GM10248 (cell line): Measurements from ENCODE around the gene PKHD1.

Source experiments
- CTCF ChIA-PET: fragments of 300-600 bp; sonication (Branson Sonifier 250); formaldehyde crosslinking; extraction: SDS; loops from one replicate; lab custom pipeline; 2021; ENCODE audit warnings: antibody characterized with exemption; lab: Yijun Ruan, JAX
- POLR2A ChIA-PET: fragments of 350-650 bp; sonication (Branson Sonifier 250); formaldehyde crosslinking; extraction: SDS; loops from one replicate; lab custom pipeline; 2020; ENCODE audit warnings: antibody characterized with exemption; lab: Yijun Ruan, JAX
- DNase-seq: peaks from one replicate; pipeline ENCODE4 v3.0.0; 2012; ENCODE audit errors: extremely low spot score
- TF ChIP-seq, protein P1 (sequence below): IDR thresholded peaks from 2 replicates; pipeline ENCODE4 v1.5.1; 2012; ENCODE audit warnings: mild to moderate bottlenecking, low read depth; ENCODE audit errors: extremely low read depth, missing control alignments, control extremely low read depth

PKHD1 gene

DNA sequence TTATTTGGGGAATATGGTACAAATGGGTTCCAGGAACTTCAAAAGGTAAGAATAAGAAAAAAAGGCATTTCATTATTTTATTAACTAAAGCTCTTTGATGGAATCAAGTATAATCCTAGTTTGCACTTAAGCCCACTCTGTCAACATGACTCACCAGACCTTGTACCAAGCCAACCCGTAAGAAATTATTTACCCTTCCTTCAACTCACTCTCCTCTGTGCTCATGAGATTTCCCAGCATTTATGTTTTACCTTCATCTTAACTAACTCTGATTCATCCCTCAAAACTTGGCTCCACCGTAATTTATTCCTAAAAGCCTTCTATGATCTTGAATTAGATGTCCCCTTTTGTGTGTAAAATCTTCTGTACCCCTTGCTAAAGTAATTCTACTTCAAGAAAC, 308.7 kb downstream of the PKHD1 start:
- TF ChIP-seq, protein P1, sequence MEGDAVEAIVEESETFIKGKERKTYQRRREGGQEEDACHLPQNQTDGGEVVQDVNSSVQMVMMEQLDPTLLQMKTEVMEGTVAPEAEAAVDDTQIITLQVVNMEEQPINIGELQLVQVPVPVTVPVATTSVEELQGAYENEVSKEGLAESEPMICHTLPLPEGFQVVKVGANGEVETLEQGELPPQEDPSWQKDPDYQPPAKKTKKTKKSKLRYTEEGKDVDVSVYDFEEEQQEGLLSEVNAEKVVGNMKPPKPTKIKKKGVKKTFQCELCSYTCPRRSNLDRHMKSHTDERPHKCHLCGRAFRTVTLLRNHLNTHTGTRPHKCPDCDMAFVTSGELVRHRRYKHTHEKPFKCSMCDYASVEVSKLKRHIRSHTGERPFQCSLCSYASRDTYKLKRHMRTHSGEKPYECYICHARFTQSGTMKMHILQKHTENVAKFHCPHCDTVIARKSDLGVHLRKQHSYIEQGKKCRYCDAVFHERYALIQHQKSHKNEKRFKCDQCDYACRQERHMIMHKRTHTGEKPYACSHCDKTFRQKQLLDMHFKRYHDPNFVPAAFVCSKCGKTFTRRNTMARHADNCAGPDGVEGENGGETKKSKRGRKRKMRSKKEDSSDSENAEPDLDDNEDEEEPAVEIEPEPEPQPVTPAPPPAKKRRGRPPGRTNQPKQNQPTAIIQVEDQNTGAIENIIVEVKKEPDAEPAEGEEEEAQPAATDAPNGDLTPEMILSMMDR, result no peak
- ChIA-PET CTCF (interaction anchor here (1.3 kb wide), 1 partner anchor 382 kb away, joined by 3 read pairs; no protein-coding TSS in a partner anchor), POLR2A (no interaction called here)
- no peak for DNase-seq

DNA sequence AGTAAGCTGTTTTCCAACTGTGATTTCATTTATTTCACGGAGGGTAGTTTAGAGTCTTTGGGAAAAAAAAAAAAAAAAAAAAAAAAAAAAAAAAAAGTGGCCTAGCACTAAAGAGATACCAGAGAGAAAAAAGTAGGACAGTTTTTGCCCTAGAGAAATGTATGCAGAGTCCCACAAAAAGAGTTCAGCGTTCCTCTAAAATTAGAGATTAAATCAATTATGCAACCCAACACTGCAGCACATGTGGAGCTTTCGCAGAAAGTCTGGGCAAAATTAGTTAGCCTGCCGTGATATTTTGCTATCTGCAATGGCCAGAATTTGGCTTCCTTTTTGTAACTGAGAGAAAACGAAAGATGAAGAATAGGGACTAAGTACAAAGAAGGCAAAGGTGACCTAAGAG, 309.8 kb downstream of the PKHD1 start:
- TF ChIP-seq, protein P1, result no peak
- no peak for DNase-seq
- ChIA-PET CTCF (interaction anchor here (1.3 kb wide), 2 partner anchors 8 to 381 kb away, joined by 3 read pairs; no protein-coding TSS in a partner anchor), POLR2A (no interaction called here)

DNA sequence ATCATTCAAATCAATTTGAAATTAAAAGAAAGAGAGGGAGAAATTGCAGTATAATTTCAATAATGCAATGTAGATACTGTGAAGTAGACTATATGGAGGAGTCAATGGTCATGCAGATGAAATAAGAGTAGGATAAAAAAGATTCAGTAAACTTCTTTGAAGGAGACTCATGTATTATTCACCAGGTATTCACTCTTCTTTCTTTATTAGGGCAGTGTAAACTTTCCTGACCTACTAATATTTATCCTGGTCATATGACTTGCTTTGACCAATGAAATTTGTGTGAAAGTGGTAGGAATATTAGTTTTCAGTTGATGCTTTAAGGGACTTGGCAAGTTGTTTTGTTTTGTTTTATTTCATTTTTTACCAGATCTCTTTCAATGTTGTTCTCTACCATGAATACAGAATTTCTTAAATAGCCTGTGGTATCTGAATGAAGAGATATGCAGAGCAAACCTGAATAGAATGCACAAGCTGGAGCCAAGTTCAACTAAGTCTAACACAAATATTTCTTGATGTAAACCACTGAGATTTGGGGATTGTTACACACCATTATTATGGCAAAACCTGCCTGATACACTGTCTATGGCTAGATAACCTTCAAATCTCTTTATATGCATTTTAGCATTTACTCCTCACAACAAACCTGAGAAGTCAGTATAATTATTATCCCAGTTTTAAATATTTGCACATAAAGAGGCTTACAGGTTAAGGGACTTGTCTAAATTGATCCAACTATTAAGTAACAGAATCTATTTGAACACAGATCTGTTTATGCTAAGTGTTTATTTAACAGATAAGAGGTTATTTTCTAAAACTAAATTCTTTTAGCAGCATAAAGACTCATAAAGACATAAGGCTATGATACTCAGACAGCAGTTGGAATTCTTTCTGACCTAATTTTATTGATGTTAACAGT, 311.2 kb downstream of the PKHD1 start:
- DNase-seq, result no peak
- POLR2A ChIA-PET, result no interaction called here
- TF ChIP-seq, protein P1, result no peak
- CTCF ChIA-PET, result interaction anchor here (1.3 to 1.6 kb wide), 2 partner anchors 10 to 22 kb away, joined by 3 to 4 read pairs; no protein-coding TSS in a partner anchor

DNA sequence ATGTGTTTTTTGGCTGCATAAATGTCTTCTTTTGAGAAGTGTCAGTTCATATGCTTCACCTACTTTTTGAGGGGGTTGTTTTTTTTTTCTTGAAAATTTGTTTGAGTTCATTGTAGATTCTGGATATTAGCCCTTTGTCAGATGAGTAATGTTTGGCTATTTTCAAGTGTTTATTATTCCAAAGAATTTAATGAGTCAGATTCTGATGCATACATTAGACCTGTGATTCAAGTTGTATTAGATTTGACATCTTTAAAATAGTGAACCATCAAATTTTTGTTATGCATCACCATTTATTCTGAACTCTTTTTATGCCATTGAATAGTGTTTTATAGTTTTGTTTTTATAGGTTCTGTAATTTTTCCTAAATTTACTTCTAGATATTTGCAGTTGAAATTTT, 319.3 kb downstream of the PKHD1 start:
- DNase-seq, result no peak
- CTCF ChIA-PET, result no interaction called here
- POLR2A ChIA-PET, result no interaction called here
- TF ChIP-seq, protein P1, result no peak

DNA sequence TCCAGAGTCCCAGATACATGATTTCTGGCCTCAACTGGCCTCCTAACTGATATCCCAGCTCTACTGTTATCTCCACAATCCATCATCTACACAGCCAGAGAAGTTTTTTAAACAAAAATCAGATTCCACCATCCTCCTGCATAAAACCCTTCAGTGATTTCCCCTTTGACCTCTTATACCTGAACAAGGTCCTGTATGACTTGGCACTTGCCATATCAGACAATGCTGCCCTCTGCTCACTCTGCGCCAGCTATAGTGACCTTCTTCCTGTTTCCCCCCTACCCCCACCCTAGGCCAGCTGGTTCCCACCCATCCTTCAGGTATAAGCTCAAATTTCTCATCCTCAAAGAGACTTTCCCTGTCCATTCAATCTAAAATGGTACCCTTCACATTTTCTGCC, 322.2 kb downstream of the PKHD1 start:
- TF ChIP-seq, protein P1, result no peak
- DNase-seq, result no peak
- CTCF ChIA-PET, result interaction anchor here (1.0 to 1.6 kb wide), 2 partner anchors 10 to 12 kb away, joined by 5 to 7 read pairs; no protein-coding TSS in a partner anchor
- POLR2A ChIA-PET, result interaction anchor here (0.5 kb wide), 1 partner anchor 642 kb away, joined by 6 read pairs; no protein-coding TSS in a partner anchor

DNA sequence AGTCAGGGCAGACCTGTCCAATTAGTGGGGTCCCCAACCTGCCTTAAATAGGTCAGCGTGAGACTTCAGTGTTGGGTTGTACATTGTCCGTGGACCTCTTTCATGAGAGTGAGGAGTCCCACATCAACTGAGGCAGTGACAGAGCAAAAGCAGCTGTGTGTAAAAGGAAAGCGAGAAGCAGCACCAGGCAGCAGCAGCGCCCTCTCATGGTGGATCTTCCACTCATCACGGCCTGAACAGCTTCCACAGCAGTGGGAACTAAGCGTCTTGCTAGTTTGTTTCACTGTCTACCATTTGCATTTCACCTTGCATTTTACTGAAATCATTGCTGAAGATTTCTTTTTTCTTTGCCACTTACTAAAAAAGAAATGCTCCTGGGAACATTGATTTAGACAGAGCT, 333.8 kb downstream of the PKHD1 start:
- POLR2A ChIA-PET, result no interaction called here
- CTCF ChIA-PET, result interaction anchor here (1.0 to 3.9 kb wide), 11 partner anchors 9 to 296 kb away, joined by 3 to 13 read pairs (median 5); no protein-coding TSS in a partner anchor
- peak; percentile 10 for DNase-seq
- TF ChIP-seq, protein P1, result peak; percentile 34
